Occipital lobe (tissue), 2 donors: ENCODE data around the gene AKT3. TPM values are rescaled to one million over a fixed set of nuclear protein-coding genes. Genes with fewer than 3 reads are reported as not detected.

ENCODE experiments used
- DNase-seq: peaks from one replicate; lab custom pipeline; 2025; lab: John Stamatoyannopoulos, UW
- total RNA-seq: library from RNA; depleted of rRNA; stranded (reverse); fragments of >200 nt; gene quantifications from one replicate; pipeline ENCODE4 v1.2.3, GENCODE V29; 2014

The AKT3 gene
- total RNA-seq, 1 donor from 2014 or later: 624 TPM

GRCh38 chr1:243469497-243469896 is 380.5 kb downstream of the AKT3 start:
- no peak for DNase-seq

DNA sequence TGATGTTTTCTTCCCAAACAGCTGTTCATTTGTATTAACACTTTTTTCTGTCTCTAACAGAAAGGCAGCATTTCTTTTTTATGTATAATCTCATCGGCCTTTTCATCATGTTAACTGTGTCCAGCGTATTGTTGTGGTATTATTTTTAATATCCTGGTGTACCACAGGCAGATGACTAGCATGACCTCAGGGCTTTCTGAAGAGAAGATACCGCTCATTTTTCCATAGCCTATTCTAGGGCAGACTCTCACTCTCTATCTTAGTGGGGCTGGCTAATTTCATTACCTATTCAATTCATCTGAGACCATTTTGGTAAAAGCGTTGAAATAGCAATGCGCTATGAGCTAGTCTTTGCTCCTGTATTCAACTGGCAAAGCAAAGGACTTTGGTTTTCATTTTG is 384.3 kb downstream of the AKT3 start:
- no peak for DNase-seq

DNA sequence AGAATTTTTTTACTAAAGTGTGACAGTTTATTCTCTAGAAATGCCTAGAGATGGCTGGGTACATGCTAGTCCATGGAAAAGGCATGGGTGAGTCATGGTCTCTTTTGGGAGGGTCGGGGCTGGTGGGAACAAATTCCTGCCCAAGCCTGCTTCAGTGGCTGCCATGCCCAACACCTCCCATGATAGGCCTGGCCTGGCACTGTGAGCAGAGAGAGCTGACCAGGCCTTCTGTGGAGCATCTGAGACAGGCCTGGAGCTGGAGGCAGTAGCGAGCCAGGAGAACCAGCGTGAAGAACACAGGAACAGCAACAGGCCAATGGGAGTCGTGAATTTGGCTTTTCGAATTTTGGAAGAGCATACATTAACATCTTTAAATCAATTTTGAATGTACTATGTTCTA is 385.0 kb downstream of the AKT3 start:
- DNase-seq: no peak

DNA sequence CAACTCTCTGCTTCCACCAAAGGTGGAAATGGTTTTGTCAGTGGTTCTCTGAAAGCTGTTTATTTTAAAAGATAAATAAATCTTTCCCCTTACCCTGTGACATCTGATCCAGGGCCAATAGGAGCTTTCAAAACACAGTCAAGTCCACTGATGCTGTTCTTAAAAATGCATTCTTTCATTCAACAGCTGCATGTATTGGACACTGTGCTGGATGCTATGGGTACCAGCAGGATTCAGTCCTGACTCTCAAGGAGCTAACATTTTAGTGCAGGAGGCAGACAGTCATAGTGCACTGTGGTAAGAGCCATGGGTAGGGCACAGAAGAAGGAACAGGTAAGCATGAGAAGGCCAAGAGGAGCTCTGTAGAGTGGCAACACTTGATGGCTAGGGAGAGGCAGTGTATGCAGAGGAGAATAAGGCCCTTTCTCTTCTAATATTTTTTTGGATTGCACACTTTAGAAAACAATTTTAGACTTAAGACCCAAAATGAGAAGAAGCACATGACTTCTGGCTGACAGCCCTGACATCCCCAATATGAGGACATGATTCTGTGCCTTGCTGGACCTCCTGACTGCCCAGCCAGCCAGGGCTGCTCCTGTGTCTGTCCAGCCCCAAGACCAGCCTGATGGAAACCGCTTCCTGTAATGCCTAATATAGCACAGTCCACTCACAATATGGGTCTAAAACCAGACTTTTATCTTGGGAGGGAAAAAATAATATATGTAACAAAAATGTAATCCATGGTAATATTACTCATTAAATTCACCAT is 386.9 kb downstream of the AKT3 start:
- DNase-seq: no peak

GRCh38 chr1:243461700-243462099 is 388.3 kb downstream of the AKT3 start:
- DNase-seq: no peak

DNA sequence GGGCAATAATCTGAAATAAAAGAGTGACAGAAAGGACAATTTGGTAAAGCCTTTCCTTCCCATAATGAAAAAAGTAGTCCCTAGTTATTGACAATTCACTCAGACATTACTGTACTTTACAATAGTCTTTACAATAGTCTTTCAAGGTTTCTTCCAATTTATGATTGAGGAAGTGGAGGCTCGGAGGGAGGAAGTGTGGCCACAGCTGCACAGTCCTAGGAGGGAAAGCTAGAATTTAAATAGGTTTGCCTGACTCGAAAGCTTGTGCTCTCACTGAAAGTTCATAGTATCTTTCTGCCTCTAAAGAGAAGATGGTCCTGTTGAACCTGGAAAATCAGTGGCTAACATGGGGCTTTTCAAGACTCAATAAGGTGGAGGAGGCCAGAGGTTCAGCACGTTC is 391.0 kb downstream of the AKT3 start:
- no peak for DNase-seq

DNA sequence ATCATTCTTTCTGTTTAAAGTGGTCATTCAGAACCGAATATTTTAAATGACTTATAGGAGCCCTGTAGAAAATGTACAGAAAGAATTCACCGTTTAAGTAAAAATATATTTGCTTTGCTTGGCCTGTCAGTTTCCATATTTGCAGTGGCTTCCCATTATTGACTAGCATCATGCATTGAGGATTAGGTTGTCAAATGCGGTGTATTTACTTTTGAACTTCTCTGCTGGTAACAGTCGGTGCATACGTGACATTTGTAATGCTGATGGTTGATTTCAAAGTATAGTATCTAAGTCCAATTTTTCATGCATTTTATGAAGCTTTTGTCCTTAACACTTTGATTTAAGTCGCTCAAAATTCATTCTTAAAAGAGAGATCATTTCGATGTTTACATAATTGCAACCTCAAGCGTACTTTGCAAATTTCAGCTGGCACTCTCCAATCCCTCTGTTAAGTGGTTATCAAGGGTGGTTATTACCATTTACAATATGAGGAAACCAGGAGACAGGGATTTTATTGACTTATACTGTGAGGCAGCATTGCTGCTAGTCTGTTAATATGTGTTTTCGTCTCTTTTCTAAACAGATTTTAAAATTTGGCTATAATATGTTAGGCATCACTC is 392.6 kb downstream of the AKT3 start:
- no peak for DNase-seq

DNA sequence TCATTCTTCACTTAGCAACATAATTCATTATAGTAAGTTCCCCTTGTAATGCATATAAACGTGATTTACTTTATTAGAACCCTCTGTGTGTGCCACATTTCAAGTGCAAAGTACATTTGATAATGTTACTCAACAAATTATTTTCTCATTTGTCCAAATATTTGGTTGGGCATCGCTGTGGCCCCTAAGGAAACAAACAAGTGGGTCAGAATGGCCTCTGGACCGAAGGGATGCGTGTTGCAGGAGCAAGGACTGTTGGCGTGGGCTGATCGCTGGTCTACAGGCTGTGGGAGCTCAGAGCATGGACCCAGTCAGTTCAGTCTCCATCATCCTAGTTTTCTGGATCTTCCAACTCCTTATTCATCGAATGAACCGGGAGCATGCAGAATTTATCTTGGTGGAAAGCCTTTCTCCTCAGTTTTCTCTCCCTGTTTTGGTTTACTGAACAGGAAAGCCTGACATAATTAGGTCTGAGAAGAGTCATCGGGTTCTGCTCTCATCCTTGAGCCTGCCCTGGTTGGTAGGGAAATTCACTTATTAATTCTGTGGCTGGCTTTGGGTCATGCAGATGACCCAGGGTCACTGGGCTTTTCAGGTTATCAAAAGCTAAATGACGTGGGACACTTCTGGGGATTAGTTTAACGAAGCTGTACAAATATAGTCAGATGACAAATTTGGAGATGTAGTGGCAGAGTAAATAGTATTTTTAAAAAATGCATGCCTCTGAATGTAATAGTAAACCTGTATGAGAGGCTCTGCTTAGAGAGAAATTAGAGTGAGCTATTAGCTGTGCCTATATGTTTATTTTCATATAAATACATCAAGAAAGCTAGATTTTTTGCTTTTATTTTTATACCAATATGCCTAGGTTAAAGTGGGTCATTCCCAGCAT is 394.0 kb downstream of the AKT3 start:
- DNase-seq: no peak

GRCh38 chr1:243454328-243454997 is 395.6 kb downstream of the AKT3 start:
- no peak for DNase-seq

- DNase-seq: no peak
Measured at GRCh38 chr1:243452092-243452491, 398.0 kb downstream of the AKT3 start.

DNA sequence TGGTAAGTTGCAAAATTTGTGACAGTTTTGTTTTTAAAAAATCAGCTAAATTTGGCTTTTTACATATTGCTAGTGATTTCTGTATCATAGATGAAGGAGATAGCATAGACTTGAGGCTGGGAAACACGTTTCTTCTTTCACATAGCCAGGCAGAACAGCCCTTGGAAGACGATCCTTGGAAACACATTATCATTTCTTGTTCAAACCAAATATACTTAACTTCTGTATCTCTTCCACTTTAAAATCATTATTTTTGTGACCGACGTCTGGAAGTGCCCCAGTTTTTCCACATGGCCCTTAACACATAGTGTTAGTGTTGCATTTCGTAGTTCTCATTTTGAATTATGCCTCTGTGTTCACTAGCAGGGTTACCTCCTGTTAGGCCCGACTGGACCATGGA is 400.7 kb downstream of the AKT3 start:
- no peak for DNase-seq

GRCh38 chr1:243447844-243448243 is 402.2 kb downstream of the AKT3 start:
- DNase-seq: no peak

DNA sequence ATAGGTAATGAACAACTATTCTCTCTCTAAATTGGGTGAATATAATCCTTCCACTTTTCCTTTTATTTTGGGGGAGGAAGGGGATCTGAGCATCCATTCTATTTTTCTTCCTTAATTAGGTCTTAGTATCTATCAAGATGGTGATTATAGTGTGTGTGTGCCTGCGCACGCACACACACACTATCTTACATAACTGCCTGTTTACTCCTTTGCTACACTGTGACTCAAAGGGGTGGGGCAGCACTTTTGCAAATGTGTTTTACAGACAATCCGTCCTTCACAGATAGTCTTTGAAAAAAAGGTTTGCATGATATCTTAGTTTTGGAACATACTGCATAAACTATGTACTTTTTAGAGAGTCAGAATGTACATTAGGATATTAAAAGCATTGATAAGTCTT is 402.7 kb downstream of the AKT3 start:
- no peak for DNase-seq

DNA sequence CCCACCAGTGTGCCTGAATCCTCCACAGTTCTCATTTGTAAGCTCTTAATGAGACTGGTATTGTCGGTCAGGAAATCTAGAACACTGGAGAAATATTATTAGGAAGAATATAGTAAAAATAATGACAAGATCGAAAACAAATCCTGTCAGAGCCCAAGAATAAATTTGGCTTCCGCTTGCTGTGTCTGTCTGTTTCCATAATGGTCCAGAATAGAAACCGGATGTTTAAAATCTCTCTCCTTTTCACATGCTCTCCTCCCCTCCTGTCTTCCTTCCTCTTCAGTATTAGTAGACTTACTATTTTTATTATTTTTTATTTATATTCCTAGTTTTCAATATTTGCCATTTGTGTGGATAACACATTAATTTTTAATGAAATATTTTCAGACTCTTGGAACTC is 406.5 kb downstream of the AKT3 start:
- no peak for DNase-seq

DNA sequence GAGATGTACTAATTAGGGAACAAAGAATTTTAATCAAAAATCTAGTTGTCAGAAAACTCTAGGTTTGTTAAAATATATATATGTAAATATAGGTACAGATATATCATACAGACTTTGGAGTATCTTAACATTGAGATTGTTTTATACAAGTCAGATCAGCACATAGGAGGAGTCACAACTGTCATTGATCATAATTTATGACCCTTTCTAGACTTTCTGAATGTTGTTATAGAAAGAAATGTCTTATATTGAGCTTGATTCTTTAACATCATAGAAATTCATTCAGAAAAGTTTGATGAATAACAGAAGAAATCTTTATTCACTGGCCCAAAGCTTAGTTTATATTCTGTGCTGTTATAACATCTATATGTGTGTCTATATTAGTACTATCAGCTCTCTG is 408.4 kb downstream of the AKT3 start:
- DNase-seq: no peak

- DNase-seq: no peak
Measured at GRCh38 chr1:243440406-243440805, 409.6 kb downstream of the AKT3 start.

GRCh38 chr1:243438815-243439214 is 411.2 kb downstream of the AKT3 start:
- DNase-seq: no peak

Other genes with a start within 250 kb of the AKT3 start
- 1,084 TPM for gene ZBTB18, start 201.0 kb upstream of the AKT3 start, total RNA-seq